NK-92 treated with Interleukin-12 subunit alpha and Interleukin-12 subunit beta, amount 100 ng/mL, for 24 hours (cell line): ENCODE measurements around the gene SOCS7.
"Not testable (repeated sequence)": the region's sequence is repeated elsewhere in the genome, so short reads cannot be mapped to it uniquely, and the experiment has no call there.

Experiments
- DNase-seq: peaks from one replicate; lab custom pipeline; 2025; lab: John Stamatoyannopoulos, UW

SOCS7 gene

DNA sequence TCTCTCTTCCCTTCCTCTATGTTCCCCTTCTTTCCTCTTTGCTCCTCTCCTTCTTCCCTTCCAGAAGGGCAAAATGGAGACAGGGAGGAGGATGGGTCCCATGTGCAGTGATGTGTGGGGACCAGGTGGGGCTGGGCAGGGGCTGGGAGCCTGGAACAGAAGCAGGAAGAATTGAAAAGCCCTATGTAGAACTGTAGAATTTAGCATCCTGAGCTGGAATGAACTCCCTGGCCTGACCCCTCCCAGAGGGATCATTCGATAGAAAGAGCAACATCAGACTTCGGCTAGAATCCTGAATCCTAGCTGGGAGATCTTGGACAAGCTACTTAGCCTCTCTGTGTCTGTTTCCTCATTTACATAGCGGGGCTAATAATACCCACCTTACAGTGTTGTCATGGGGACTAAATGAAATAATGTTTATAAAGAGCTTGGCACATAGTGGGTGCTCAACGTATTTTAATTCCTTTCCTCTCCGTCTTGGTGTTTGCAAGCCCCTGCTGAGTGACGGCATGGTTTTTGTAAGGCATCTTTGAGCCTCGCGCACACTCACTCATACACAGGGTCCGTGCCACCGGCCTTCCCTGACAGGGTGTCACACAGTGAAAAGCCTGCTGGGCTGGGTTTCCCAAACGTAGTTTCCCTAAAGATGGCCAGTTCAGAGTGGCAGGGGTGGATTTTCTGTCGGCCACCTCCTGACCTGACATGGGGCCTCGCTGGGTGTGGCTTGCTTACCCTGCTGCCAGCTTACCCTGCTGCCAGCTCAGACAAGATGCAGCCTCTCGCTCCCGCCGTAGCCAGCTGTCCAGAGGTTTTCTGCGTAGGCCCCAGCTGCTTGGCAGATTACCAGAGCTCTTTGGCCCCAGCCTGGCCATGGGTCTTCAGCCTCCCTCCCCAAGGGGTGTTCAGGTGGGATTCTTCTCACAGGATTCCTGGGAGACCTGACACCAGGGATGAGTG is 70.5 kb downstream of the SOCS7 start:
- no peak for DNase-seq

DNA sequence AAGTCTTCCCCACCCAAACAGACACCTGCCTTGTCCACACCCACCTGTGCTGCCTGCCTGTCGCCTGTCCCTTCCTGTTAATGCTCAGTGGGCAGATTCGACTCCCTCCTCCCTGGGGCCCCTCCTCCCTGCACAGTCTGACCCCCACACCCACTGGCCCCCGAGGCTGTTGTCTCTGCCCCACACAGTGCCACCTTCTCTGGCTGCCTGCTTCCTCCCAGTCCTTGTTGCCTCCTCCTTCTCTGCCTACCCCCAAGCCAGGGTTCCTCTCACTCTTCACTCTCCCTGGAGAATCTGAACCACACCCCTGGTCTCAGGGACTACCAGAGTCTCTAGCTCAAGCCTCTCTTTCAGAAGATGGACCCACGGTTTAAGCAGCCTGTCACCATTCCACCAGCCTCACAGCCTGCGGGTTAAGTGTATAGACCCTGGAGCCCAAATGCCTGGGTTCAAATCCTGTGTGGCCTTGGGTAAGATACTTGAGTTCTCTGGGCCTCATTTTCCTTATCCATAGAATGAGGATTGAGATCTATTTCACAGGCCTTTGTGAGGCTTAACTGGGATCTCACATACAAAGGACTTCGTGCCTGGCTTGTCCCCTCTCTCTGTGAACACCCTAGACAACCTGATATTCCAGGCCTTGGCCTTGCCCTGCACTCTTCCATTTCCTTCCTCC is 72.8 kb downstream of the SOCS7 start:
- no peak for DNase-seq

DNA sequence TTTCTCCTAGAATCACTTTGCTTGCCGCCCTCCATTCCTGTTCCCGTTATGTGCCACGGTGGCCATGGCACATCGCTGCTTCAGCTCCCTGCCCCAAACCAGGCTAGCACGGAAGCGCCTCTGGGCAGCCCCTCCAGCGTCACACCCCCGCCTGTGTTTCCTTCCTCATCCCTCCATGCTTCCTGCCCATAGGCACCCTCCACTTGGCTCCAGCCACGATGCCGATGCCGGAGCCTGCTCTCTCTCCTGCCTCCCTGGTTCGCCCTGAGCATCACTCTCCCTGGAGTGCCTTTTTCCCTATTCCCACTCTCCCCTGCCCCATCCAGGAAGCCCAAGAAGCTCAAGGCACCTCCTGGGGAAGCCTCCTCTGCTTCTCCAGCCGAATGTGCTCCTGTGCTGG is 73.4 kb downstream of the SOCS7 start:
- no peak for DNase-seq

DNA sequence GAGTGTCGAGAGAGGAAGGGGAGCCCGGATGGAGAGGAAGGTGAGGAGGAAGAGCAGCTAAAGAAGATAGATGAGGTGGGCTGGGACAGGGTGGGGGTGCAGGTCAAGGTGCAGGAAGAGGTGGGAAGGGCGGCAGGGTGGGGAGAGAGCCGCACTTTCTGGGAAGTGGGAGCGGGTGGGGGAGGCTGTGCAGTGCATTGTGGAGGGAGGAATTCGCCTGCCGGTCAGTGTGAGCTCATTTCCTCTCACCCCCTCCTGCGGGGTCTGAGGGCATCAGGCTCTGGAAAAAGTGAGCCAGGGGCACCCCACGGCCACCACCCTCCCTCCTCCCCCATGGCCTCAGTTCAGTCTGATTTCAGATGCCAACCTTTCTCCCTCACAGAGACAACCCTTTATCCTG is 74.1 kb downstream of the SOCS7 start:
- no peak for DNase-seq

DNA sequence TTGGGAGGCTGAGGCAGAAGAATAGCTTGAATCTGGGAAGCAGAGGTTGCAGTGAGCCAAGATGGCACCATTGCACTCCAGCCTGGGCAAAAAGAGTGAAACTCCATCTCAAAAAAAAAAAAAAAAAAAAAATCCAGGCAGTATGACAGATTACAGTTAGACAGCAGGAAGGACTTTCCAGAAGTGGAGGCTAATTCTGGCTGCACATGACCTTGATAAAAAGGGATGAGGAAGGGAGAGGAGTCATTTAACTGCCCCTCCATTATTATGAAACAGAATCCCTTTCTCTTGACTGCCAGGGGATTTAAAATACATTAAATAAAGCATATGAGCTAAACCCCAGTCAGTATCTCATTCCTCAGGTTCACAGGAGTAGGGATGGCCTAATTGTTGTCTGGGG is 74.8 kb downstream of the SOCS7 start:
- no peak for DNase-seq

DNA sequence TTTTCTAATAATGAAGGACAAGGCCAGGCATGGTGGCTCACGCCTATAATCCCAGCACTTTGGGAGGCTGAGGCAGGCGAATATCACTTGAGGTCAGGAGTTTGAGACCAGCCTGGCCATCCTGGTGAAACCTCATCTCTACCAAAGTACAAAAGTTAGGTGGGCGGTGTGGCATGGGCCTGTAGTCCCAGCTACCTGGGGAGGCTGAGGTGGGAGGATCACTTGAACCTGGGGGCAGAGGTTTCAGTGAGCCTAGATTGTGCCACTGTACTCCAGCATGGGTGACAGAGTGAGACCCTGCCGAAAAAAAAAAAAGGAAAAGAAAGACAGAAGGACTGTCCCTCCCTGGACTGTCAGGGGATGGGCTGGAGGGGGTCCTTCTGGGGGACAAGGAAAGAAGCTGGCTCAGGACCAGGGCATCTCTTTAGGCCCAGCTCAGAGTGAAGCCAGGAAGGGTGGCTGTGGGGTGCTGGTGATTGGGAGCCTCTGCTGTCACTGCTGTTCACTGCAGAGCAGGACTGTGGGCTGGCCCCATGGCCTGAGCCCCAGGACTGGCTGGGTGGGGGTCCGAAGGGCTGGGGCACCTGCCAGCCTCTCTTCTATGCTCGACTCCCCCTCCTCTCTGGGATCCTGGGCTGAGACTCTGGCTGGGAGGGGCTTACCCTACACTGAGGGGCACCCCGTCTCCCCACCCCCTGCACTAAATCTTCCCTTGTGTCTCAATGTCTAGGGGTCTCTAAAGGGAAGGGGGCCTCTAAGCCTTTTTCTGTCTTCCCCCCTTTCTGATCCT is 75.7 kb downstream of the SOCS7 start:
- DNase-seq: no peak

DNA sequence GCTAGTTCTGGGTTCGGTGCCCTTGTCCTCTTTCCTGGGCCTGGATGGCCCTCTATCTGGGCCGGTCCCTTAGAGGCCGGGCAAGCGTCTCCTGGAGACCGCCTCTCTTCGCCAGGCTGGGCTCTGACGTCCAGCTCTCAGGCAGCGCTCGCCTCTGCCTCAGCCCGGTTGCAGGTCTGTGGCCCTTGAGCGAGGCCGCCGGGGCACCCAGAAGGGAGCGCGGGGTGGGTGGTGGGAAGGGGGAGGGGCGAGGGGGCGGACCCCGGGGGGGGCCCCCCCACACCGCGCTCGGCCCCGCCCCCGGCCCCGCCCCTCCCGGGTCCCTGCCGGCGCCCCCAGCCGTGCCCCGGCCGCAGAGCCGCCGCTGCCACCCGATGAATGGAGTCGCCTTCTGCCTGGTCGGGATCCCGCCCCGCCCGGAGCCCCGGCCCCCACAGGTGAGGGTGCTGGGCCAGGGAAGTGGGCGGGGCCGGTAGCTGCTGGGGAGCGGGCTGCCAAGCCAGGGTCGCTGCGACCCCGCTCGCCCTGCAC is 76.5 kb downstream of the SOCS7 start, which contains the start of gene ARHGAP23:
Gene ARHGAP23 (plus strand): TSS at position 353 of the 531 bp plus-strand sequence. CDS start 22 bp downstream, at position 375.
- no peak for DNase-seq

DNA sequence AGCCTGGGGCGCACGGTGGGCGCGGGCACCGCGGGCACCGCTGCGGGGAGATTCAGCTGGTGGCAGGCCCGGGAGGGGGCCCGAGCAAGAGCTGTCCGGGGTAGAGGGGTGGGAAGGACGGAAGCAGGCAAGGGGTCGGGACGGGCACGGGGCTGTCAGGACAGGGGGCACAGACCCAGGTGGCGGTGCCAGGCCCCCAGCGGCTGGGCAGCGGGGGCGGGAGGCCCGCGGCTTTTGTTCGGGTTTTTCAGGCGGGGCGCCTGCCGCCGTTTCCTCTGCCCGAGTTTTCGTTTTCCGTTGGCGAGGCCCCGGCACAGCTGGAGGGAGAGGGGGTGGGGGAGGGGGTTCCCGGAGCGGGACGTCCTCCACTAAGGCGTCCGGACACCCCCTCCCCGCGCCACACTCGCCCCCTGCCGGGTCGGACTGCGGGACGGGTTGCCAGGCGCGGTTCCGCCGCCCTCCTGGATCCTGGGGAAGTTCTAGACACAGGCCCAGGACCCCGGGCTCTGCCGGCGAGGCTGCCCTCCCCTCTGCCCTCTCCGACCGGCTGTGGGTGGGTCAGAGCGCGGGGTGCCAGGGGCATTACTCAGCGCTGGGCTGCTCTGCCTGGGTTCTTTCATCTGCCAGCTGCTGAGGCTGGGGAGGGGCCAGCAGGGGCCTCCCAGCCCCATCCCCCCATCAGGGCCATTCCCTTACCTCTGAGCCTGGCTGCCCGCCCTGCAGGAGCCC is 77.2 kb downstream of the SOCS7 start:
- DNase-seq: no peak

DNA sequence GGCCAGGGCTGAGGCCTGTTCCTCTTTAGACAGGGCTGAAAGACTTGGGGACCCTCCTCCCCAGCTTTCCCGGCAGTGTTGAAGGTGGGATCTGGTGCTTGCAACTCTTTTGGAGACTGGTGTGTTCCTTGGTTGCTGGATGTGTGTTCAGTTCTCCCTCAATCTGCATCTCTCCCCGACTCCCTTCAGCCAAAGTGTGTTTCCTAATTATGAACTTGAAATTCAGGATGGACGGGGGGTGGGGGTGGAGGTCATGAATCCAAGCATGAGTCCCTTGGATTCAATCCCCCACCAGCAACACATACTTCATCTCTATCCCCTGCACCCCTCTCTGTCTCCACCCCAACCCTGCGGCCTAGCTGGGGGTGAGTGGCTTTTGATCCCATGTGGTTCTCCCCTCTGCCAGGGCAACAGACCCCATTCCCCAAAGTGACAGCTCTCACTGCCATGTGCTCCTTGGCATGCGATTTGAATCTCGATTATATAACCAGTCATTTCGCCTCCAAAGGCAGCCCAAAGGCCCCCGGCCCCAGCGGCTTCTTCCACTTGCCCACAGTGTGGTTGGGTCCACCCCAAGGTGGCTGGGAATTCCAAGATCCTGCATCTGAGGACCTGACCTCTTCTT is 77.9 kb downstream of the SOCS7 start:
- no peak for DNase-seq

DNA sequence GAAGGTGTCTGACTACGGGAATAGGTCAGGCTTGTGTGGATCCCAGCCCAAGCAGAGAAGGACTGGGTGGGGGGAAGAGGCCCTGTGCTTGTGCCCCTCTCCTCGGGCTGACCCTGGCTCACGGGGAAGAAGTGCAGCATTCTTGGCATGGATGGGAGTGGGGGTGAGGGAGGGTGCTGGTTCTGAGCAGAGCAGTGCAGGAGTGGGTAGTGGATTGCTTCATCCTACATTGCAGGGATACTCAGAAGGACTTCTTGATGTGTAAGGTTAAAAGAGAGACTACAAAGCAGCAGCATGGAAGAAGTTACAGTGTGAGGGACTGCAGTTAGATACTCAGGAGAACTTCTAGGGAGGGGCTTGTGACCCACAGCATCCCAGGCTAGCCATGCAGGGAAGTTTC is 78.7 kb downstream of the SOCS7 start:
- no peak for DNase-seq

DNA sequence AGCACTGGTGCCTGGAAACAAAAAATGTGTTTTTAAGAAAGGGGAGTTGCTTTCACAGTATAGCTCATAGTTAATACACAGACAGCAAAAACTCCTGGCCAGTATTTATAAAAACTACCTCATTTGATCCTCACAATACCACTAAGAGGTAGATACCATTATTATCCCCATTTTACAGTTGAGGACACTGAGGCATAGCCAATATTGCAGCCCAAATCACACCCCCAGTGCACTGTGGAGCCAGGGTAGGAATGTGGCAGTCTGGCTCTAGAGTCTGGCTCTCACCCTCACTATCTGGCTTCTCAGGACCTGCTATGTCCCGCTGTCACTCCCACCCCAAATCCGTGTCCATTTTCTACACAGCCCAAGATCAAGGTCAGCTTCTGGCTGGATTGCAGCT is 79.2 kb downstream of the SOCS7 start:
- no peak for DNase-seq

DNA sequence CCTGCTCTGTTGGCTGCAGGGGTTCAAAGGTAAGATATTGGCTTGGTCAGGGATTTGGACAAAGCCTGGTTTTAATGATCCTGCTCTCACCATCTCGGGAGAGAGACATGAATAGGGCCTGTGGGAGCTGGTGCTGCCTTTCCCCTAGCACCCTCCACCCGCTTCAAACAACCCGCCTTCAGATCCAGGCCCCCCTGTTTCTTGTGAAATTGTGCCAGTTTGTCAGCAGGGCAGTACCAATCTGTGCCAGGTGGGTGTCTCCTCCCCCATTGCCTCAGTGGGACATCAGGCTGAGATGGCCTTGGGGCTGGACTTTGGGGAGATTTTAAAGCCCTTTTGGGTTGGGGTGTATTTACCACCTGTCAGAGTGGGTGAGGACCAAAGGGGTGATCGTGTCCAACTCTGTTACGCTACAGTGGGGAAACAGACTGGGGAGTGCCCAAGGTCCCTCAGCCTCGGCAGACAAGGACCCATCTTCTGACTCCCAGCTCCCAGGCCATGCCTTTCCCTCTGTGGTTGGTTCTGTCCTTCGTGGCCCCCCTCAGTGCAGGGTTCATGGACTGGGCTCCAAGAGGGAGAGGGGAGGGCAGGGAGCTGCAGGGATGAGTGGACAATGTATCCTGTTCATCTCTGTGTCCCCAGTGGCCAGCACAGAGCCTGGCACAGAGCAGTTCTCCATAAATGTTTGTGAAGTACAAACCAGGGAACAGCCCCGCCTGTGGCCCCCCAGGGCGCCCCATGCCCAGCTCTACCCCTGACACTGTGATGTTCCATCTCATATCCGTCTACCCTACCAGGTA is 79.9 kb downstream of the SOCS7 start:
- no peak for DNase-seq

DNA sequence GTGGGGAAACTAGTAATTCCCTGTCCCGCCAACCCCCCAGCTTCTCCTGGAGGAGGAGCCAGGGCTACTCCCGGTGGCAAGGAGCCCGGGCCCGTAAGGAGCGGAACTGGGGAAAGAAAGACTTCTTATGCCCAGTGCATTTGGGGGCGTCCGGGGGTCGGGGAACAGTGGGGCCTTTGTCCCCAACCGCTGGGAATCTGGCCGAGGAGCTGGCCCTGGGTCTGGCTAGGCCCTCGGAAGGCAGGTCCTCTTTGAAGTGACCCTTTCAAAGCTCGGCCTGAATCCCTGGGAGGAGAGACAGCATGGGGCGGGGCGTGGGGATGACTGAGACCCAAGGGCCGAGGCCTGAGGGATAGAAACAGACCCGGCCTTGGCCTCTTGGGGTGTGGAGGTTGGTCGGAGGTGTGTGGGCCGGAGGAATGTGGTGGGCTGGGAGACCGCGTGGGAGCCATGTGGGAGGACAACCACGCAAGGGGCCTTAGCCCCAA is 82.6 kb downstream of the SOCS7 start:
- no peak for DNase-seq

DNA sequence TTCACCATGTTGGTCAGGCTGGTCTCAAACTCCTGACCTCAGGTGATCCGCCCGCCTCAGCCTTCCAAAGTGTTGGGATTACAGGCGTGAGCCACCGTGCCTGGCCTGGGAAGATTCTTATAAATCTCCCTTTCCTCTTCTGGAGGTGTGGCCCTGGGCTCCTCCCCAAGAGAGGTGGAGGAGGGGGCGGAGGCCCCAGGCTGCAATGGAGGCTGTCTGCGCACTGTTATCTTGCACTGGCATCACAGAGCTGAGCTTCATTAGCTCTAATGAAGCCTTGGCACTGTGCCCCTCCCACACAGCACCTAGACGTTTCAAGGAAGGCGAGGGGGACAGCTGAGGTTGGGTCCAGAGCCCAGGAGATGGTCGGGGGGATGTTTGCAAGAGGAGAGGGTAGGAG is 84.2 kb downstream of the SOCS7 start:
- no peak for DNase-seq

DNA sequence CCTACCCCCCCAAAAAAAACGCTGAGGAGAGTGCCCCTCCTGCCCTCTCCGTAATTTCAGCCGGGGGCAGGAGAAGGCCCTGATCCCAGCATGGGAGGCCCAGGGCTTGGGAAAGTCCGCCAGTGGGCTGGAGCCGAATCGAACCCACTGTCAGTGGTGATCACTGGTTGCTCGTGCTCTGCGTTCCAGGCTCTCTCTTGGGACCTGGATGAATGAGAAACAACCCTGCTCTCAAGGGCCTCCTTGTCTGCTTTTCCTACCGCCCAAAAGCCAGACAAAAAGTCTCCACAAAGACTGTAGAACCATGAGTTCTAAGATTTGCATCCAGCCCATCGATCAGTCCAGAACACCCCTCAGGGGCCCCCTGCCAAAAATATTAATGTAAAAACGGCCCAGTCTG is 84.7 kb downstream of the SOCS7 start:
- no peak for DNase-seq

DNA sequence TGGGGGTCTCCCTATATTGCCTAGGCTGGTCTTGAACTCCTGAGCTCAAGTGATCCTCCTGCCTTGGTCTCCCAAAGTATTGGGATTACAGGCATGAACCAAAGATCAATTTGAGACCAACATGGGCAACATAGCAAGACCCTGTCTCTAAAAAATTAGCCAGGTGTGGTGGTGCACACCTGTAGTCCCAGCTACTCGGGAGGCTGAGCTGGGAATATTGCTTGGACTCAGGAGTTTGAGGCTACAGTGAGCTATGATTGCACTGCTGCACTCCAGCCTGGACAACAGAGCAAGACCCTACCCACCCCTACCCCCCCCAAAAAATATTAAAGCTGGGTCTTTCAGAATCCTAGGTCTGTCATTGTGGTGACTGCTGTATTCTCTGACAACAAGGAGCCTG is 85.7 kb downstream of the SOCS7 start:
- not testable (repeated sequence) for DNase-seq

DNA sequence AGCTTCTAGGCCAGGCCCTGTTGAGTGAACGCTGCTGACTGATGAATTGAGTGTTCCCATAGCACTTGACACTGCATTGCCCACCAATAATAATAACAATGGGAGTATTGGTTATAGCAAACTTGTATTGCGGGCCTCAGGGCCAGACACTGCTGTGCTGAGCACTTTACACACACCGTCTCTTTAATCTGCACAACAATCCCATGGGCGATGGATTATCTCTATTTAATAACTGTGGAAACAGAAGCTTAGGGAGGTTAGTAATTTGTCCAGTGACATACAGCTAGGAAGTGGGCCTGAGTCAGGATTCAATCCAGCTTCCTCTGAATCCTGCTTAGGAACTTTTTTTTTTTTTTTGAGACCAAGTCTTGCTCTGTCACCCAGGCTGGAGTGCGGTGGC is 87.8 kb downstream of the SOCS7 start:
- no peak for DNase-seq

DNA sequence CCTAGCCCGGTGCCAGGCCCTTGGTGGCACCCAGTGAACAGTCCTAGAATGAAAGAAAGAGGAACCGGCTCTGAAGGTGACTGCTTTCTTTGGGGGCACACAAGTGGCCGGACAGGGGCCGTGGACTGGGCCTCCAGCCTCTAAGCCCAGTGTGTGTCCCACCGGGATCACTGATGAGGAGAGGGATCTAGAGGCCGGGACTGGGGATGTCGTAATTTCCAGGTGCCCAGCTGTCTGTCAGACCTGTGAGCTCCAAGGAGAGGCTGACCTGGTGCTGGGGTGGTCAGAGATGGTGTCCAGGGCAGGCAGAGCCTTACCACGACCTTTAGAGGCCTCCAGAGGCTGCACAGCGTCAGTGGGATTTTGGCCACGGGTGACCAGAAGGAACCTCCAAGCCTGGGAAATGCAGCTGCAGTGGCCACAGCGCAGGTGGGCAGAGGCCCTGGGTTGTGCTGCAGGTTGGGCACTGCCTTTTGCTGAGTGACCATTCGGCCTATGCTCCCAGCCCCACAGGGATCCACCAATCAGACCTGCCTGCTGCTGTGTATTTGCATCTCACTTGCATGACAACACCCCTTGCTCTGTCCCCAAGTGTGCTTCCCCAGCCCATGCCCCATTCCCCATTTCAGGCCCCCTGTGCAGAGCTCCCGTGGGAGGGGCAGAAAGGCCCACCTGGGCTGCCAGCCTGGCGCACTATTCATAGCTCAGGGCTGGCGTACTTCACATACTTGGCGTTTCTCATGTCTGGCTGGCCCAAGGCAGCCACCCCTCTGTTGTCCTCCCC is 89.2 kb downstream of the SOCS7 start:
- no peak for DNase-seq

DNA sequence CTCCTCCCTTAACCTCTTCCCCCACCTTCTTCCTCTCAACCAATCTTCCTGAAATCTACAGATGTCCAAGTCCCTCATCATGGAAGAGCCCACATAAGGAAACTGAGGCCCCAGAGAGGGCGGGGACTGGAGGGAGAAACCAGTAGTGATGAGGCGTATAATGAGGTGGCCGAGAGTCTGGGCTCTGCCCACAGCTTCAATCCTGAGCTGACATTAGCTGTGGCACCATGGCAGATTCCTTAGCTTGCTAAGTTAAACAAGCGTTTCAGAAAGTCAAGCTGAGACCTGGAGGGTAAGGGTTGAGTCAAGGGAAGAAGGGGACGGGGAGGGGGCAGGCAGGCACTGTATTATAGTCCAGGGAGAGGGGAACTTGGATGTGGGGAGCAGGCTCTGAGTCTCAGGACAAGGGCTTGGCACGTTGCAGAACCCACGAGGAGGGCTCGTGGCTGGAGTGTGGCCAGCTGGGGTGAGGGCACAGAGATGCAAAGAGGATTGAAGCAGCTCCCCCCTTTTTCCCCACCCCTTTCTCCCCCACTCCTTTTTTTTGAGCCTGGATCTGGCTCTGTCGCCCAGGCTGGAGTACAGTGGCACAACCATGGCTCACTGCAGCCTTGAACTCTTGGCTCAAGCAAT is 89.9 kb downstream of the SOCS7 start:
- no peak for DNase-seq
